Fibroblast of lung (primary cell): ENCODE data around the gene MRPL58.

Experiments
- CTCF ChIP-seq, 2 donors: IDR thresholded peaks in 1 of 2; conservative IDR thresholded peaks in 1 of 2; 1 replicate in 1 of 2; 2 replicates in 1 of 2; pipeline ENCODE4 v1.5.1; 2011 to 2012; ENCODE audit warnings: low read length in 2 of 2, control low read depth in 1 of 2, inconsistent platforms in 1 of 2, low read depth in 1 of 2, mild to moderate bottlenecking in 1 of 2
- EZH2 ChIP-seq: IDR thresholded peaks from 2 replicates; pipeline ENCODE4 v1.5.1; 2012; ENCODE audit warnings: low read length, control low read depth, mild to moderate bottlenecking; ENCODE audit errors: missing control alignments

GRCh38 chr17:74978240-74978639 lies 34.2 kb upstream of the MRPL58 start:
- TF ChIP-seq CTCF (conservative IDR thresholded peaks at IDR 0.05 in 1 of 2, IDR thresholded peaks at IDR 0.05 in 1 of 2; ENCODE audit: low read depth in 1 of 2, low read length in 2 of 2) (no peak), EZH2 (no peak)
